Embryonic facial prominence (tissue), 1 donor: ENCODE results near the gene SARNP.

Experiments used
- DNase-seq: peaks from one replicate; pipeline ENCODE4 v3.0.0-alpha.2; 2016; ENCODE audit errors: extremely low spot score

The SARNP gene

GRCh38 chr12:55707841-55708694, 109.5 kb downstream of the SARNP start, which contains the start of gene ITGA7:
ITGA7 (minus strand) TSS chr12:55707904; CDS start chr12:55707682, 222 bp downstream.
- DNase-seq: no peak
